H9 (cell line): ENCODE measurements around the gene C3orf70. TPM values are rescaled to one million over a fixed set of nuclear protein-coding genes. Genes with fewer than 3 reads are reported as not detected.

Source experiments
- DNase-seq: peaks from one replicate; pipeline ENCODE4 v3.0.0-alpha.2; 2017
- H2AFZ ChIP-seq: one replicate; pipeline ENCODE4 v1.6.1; 2013; ENCODE audit warnings: mild to moderate bottlenecking, low read length, control low read depth, moderate library complexity
- H2AK5ac ChIP-seq: 2 replicates; pipeline ENCODE4 v1.6.1; 2013; ENCODE audit warnings: low read length, control low read depth, mixed read lengths; ENCODE audit not compliant: insufficient read length
- H2BK120ac ChIP-seq: one replicate; pipeline ENCODE4 v1.6.1; 2013; ENCODE audit warnings: low read depth, mild to moderate bottlenecking, low read length, control low read depth, inconsistent platforms; ENCODE audit not compliant: poor library complexity, severe bottlenecking
- H2BK12ac ChIP-seq: 2 replicates; pipeline ENCODE4 v1.6.1; 2013; ENCODE audit warnings: low read length, control low read depth, mixed read lengths, low read depth; ENCODE audit not compliant: insufficient read length
- H2BK15ac ChIP-seq: 2 replicates; pipeline ENCODE4 v1.6.1; 2013; ENCODE audit warnings: low read depth, low read length, control low read depth
- H2BK20ac ChIP-seq: one replicate; pipeline ENCODE4 v1.6.1; 2013; ENCODE audit warnings: low read depth, mild to moderate bottlenecking, low read length, control low read depth, inconsistent platforms; ENCODE audit not compliant: poor library complexity, severe bottlenecking
- H2BK5ac ChIP-seq: 2 replicates; pipeline ENCODE4 v1.6.1; 2013; ENCODE audit warnings: low read length, control low read depth, mixed read lengths; ENCODE audit not compliant: insufficient read length
- H3K14ac ChIP-seq: 2 replicates; pipeline ENCODE4 v1.6.1; 2013; ENCODE audit warnings: low read length, control low read depth; ENCODE audit not compliant: insufficient read depth
- H3K18ac ChIP-seq: 2 replicates; pipeline ENCODE4 v1.6.1; 2013; ENCODE audit warnings: low read depth, mild to moderate bottlenecking, mixed read lengths, low read length, control low read depth; ENCODE audit not compliant: insufficient read length
- H3K23ac ChIP-seq: 2 replicates; pipeline ENCODE4 v1.6.1; 2013; ENCODE audit warnings: low read length, control low read depth, mixed read lengths, low read depth; ENCODE audit not compliant: insufficient read length
- H3K23me2 ChIP-seq: 2 replicates; pipeline ENCODE4 v1.6.1; 2013; ENCODE audit warnings: low read depth, mild to moderate bottlenecking, mixed read lengths, low read length, control low read depth; ENCODE audit not compliant: insufficient read length, poor library complexity, severe bottlenecking
- H3K27ac ChIP-seq: 2 replicates; pipeline ENCODE4 v1.5.1; 2013; ENCODE audit warnings: low read length, control low read depth, mixed read lengths, low read depth; ENCODE audit not compliant: insufficient read length
- H3K27me3 ChIP-seq: 2 replicates; pipeline ENCODE4 v1.6.1; 2013; ENCODE audit warnings: low read length, control low read depth, inconsistent platforms; ENCODE audit not compliant: insufficient read depth
- H3K4ac ChIP-seq: 2 replicates; pipeline ENCODE4 v1.6.1; 2013; ENCODE audit warnings: low read depth, mild to moderate bottlenecking, control low read depth, inconsistent platforms, low read length, moderate library complexity
- H3K4me1 ChIP-seq: 2 replicates; pipeline ENCODE4 v1.6.1; 2013; ENCODE audit warnings: low read length, control low read depth, inconsistent platforms; ENCODE audit not compliant: insufficient read depth
- H3K4me2 ChIP-seq: 2 replicates; pipeline ENCODE4 v1.6.1; 2013; ENCODE audit warnings: low read length, control low read depth, mixed read lengths; ENCODE audit not compliant: insufficient read length, insufficient read depth
- H3K56ac ChIP-seq: 2 replicates; pipeline ENCODE4 v1.6.1; 2013; ENCODE audit warnings: low read depth, mild to moderate bottlenecking, mixed read lengths, low read length, control low read depth; ENCODE audit not compliant: insufficient read length
- H3K79me1 ChIP-seq: 2 replicates; pipeline ENCODE4 v1.6.1; 2013; ENCODE audit warnings: low read depth, mild to moderate bottlenecking, moderate library complexity, low read length, control low read depth, inconsistent platforms; ENCODE audit not compliant: insufficient read depth, poor library complexity, severe bottlenecking
- H3K79me2 ChIP-seq: 2 replicates; pipeline ENCODE4 v1.6.1; 2013; ENCODE audit warnings: low read length, control low read depth, inconsistent platforms; ENCODE audit not compliant: insufficient read depth
- H3K9ac ChIP-seq: 2 replicates; pipeline ENCODE4 v1.6.1; 2013; ENCODE audit warnings: low read length, control low read depth, mixed read lengths; ENCODE audit not compliant: insufficient read length; ENCODE audit errors: extremely low read depth
- H3K9me3 ChIP-seq: one replicate; pipeline ENCODE4 v1.6.1; 2013; ENCODE audit warnings: low read depth, low read length, inconsistent platforms; ENCODE audit not compliant: control insufficient read depth
- H3T11ph ChIP-seq: one replicate; pipeline ENCODE4 v1.6.1; 2013; ENCODE audit warnings: mild to moderate bottlenecking, low read length, control low read depth, inconsistent platforms
- H4K20me1 ChIP-seq: one replicate; pipeline ENCODE4 v1.6.1; 2013; ENCODE audit not compliant: control insufficient read depth, insufficient read length, insufficient read depth
- H4K5ac ChIP-seq: 2 replicates; pipeline ENCODE4 v1.6.1; 2013; ENCODE audit warnings: low read depth, mild to moderate bottlenecking, mixed read lengths, low read length, control low read depth; ENCODE audit not compliant: insufficient read length
- H4K8ac ChIP-seq: replicated peaks from 2 replicates; pipeline ENCODE4 v1.6.1; 2013; ENCODE audit warnings: low read length, control low read depth, mixed read lengths, low read depth; ENCODE audit not compliant: insufficient read length
- H4K91ac ChIP-seq: 2 replicates; pipeline ENCODE4 v1.6.1; 2013; ENCODE audit warnings: low read depth, mild to moderate bottlenecking, moderate library complexity, mixed read lengths, low read length, control low read depth; ENCODE audit not compliant: insufficient read length
- H3K27ac Mint-ChIP-seq, 3 experiments: 2 replicates in 2 of 3; 3 replicates in 1 of 3; pipeline ENCODE4 v1.8.0; 2020 to 2021; ENCODE audit warnings: mixed read lengths in 3 of 3, mild to moderate bottlenecking in 1 of 3, moderate library complexity in 1 of 3
- H3K27me3 Mint-ChIP-seq: 2 replicates; pipeline ENCODE4 v1.8.0; 2021; ENCODE audit warnings: low read depth, mild to moderate bottlenecking, moderate library complexity, mixed read lengths
- H3K36me3 Mint-ChIP-seq, 3 experiments: 2 replicates in 2 of 3; 3 replicates in 1 of 3; pipeline ENCODE4 v1.8.0; 2020 to 2021; ENCODE audit warnings: low read depth in 3 of 3, mixed read lengths in 3 of 3; ENCODE audit not compliant: insufficient read depth in 1 of 3
- H3K4me1 Mint-ChIP-seq, 2 experiments: 2 replicates each; pipeline ENCODE4 v1.8.0; 2020; ENCODE audit warnings: mixed read lengths in 2 of 2
- H3K4me3 Mint-ChIP-seq, 2 experiments: 2 replicates in 1 of 2; 3 replicates in 1 of 2; pipeline ENCODE4 v1.8.0; 2020 to 2021; ENCODE audit warnings: mild to moderate bottlenecking in 2 of 2, mixed read lengths in 2 of 2, moderate library complexity in 1 of 2
- H3K9me3 Mint-ChIP-seq, 2 experiments: 2 replicates in 1 of 2; 3 replicates in 1 of 2; pipeline ENCODE4 v1.8.0; 2020; ENCODE audit warnings: mild to moderate bottlenecking in 2 of 2, mixed read lengths in 2 of 2, moderate library complexity in 1 of 2
- WGBS: extraction: QIAGEN DNeasy Blood & Tissue Kit; methylation state at CpG from one replicate; pipeline ENCODE4 v1.1.7; 2013; ENCODE audit warnings: missing lambda C conversion rate, low lambda C conversion rate, mixed read lengths; ENCODE audit not compliant: insufficient read length; ENCODE audit errors: extremely low coverage; 5-methylcytosine and 5-hydroxymethylcytosine counted together
- total RNA-seq: library from RNA; stranded (reverse); gene quantifications from 2 replicates; pipeline ENCODE4 v1.2.1, GENCODE V29; 2021
- TF ChIP-seq, protein P1 (sequence below): fragments of 200-600 bp; sonication (generic); conservative IDR thresholded peaks from 3 replicates; pipeline ENCODE4 v1.8.0; 2021; ENCODE audit warnings: antibody characterized with exemption, mild to moderate bottlenecking

Gene C3orf70
- total RNA-seq, 1 experiment from 2014 or later, result 0.52 TPM

DNA sequence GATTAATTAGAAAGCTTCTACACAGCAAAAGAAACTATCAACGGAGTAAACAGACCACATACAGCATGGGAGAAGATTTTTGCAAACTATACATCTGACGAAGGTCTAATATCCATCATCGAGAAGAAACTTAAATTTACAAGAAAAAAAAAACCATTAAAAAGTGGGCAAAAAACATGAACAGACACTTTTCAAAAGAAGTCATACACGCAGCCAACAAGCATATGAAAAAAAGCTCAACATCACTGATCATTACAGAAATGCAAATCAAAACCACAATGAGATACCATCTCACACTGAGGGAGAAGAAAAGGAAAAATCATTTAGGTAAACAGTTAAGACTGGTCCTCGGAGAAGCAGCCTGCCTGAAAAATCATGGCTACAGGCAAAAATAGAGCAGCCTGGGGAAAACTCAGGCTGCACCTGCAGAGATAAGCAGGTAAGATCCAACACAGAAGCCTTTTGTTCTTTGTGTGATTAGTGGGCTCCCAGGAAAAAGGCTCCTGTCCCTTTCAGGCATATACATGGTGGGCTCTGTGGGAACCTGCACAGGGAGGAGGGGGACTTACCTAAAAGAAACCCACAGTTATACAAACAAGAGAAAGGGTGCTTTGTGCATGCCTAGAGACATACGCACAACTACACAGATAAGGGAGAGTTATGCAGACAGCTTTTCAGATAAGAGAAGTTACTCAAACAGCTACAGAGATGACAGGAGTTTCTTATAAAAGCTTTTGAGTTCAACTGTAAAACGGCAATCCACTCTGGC lies 49.3 kb downstream of the C3orf70 start:
- no peaks in the 10 kb centered on the region for H3K79me2 ChIP-seq
- peaks cover 39 to 42% of the 10 kb centered on the region in 2 experiments for H3K9me3 Mint-ChIP-seq
- H3K27me3 Mint-ChIP-seq, result peaks cover 3% of the 10 kb centered on the region
- no peak overlapping the region for H3K56ac ChIP-seq
- no CpG with 5 or more reads among the region's 7 CpGs for WGBS
- H3K23me2 ChIP-seq, result no peaks in the 10 kb centered on the region
- no peak overlapping the region for H3K9ac ChIP-seq
- no peak for DNase-seq
- H3K27ac Mint-ChIP-seq, result no peak overlapping the region; a peak in 1 of 7 replicates
- H3K23ac ChIP-seq, result no peak overlapping the region
- H3K4me1 Mint-ChIP-seq, result no peaks in the 10 kb centered on the region
- no peak overlapping the region for H3K4ac ChIP-seq
- no peak overlapping the region for H2BK120ac ChIP-seq
- H3K18ac ChIP-seq, result no peak overlapping the region
- no peaks in the 10 kb centered on the region for H3K9me3 ChIP-seq
- no peaks in the 10 kb centered on the region for H3K79me1 ChIP-seq
- no peak overlapping the region for H2AFZ ChIP-seq
- H3K27ac ChIP-seq, result no peak overlapping the region
- H3K27me3 ChIP-seq, result no peaks in the 10 kb centered on the region
- no peaks in the 10 kb centered on the region for H3K4me1 ChIP-seq
- no peak overlapping the region for H3T11ph ChIP-seq
- no peak overlapping the region for H2BK5ac ChIP-seq
- H4K5ac ChIP-seq, result no peak overlapping the region
- peaks cover 14 to 23% (median 22%) of the 10 kb centered on the region in 3 experiments for H3K36me3 Mint-ChIP-seq
- no peak overlapping the region for H2BK15ac ChIP-seq
- H3K14ac ChIP-seq, result no peak overlapping the region
- H2BK12ac ChIP-seq, result no peak overlapping the region
- no peak overlapping the region for H3K4me3 Mint-ChIP-seq
- no peak overlapping the region for H2BK20ac ChIP-seq
- no peaks in the 10 kb centered on the region for H4K20me1 ChIP-seq
- H3K4me2 ChIP-seq, result no peak overlapping the region
- H4K91ac ChIP-seq, result no peak overlapping the region
- no peak overlapping the region for H4K8ac ChIP-seq
- no peak overlapping the region for H2AK5ac ChIP-seq
- TF ChIP-seq, protein P1, sequence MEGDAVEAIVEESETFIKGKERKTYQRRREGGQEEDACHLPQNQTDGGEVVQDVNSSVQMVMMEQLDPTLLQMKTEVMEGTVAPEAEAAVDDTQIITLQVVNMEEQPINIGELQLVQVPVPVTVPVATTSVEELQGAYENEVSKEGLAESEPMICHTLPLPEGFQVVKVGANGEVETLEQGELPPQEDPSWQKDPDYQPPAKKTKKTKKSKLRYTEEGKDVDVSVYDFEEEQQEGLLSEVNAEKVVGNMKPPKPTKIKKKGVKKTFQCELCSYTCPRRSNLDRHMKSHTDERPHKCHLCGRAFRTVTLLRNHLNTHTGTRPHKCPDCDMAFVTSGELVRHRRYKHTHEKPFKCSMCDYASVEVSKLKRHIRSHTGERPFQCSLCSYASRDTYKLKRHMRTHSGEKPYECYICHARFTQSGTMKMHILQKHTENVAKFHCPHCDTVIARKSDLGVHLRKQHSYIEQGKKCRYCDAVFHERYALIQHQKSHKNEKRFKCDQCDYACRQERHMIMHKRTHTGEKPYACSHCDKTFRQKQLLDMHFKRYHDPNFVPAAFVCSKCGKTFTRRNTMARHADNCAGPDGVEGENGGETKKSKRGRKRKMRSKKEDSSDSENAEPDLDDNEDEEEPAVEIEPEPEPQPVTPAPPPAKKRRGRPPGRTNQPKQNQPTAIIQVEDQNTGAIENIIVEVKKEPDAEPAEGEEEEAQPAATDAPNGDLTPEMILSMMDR, result no peak
